Measurements from ENCODE around the gene LILRB2.
"Not testable (repeated sequence)": the region's sequence is repeated elsewhere in the genome, so short reads cannot be mapped to it uniquely, and the experiment has no call there.

DNA sequence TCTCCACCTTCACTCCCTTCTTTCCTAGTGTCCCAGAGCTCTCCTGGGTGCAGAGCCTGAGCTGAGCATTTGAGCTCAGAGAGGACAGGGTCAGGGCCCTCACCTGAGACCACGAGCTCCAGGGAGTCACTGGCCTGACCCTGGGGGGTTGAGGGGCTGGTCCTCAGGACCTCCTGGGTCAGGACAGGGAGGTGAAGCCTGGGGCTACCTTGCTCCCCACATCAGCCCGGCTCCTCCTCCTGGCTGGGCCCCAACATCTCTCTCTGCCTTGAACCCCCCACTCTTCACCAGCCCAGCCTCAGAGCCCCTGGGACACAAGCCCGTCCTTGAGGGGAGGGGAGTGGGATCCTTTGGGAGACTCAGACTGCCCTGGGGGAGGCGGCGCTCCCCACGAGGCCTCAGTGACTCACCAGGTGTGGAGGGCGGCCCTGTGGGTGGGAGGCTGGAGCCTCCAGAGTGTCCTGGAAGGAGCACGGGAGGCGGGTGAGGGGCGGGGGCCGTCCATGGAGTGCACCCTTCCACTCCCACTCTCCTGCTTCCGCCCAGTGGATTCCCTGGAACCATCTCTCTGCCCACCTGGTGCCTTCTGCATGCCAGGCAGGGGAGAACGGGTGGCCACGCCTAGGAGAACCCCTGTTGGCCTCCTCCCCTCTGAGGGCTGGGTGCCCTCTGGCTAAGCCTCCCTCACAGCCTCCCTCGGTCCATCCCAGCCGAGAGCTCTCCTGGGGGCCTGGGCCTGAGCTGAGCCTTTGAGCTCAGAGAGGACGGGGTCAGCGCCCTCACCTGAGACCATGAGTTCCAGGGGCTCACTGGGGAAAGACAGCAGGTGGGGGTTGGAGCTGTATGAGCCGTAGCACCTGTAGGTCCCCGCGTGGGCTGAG, 41.2 kb downstream of the LILRB2 start:
- TF ChIP-seq ZNF274 (IDR thresholded peaks at IDR 0.05; ENCODE audit: borderline replicate concordance, low read depth, low read length): not testable (repeated sequence)
- TF ChIP-seq, protein P1, sequence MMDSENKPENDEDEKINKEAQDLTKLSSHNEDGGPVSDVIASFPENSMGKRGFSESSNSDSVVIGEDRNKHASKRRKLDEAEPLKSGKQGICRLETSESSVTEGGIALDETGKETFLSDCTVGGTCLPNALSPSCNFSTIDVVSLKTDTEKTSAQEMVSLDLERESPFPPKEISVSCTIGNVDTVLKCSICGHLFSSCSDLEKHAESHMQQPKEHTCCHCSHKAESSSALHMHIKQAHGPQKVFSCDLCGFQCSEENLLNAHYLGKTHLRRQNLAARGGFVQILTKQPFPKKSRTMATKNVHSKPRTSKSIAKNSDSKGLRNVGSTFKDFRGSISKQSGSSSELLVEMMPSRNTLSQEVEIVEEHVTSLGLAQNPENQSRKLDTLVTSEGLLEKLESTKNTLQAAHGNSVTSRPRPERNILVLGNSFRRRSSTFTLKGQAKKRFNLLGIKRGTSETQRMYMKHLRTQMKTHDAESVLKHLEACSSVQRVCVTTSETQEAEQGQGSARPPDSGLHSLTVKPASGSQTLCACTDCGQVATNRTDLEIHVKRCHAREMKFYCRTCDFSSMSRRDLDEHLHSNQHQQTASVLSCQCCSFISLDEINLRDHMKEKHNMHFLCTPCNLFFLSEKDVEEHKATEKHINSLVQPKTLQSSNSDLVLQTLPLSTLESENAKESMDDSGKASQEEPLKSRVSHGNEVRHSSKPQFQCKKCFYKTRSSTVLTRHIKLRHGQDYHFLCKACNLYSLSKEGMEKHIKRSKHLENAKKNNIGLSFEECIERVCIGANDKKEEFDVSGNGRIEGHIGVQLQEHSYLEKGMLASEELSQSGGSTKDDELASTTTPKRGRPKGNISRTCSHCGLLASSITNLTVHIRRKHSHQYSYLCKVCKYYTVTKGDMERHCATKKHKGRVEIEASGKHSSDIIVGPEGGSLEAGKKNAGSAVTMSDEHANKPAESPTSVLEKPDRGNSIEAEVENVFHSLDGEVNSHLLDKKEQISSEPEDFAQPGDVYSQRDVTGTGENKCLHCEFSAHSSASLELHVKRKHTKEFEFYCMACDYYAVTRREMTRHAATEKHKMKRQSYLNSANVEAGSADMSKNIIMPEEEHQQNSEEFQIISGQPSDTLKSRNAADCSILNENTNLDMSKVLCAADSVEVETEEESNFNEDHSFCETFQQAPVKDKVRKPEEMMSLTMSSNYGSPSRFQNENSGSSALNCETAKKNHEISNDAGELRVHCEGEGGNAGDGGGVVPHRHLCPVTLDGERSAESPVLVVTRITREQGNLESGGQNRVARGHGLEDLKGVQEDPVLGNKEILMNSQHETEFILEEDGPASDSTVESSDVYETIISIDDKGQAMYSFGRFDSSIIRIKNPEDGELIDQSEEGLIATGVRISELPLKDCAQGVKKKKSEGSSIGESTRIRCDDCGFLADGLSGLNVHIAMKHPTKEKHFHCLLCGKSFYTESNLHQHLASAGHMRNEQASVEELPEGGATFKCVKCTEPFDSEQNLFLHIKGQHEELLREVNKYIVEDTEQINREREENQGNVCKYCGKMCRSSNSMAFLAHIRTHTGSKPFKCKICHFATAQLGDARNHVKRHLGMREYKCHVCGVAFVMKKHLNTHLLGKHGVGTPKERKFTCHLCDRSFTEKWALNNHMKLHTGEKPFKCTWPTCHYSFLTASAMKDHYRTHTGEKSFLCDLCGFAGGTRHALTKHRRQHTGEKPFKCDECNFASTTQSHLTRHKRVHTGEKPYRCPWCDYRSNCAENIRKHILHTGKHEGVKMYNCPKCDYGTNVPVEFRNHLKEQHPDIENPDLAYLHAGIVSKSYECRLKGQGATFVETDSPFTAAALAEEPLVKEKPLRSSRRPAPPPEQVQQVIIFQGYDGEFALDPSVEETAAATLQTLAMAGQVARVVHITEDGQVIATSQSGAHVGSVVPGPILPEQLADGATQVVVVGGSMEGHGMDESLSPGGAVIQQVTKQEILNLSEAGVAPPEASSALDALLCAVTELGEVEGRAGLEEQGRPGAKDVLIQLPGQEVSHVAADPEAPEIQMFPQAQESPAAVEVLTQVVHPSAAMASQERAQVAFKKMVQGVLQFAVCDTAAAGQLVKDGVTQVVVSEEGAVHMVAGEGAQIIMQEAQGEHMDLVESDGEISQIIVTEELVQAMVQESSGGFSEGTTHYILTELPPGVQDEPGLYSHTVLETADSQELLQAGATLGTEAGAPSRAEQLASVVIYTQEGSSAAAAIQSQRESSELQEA (IDR thresholded peaks at IDR 0.05; ENCODE audit: low read depth): not testable (repeated sequence)
